ENCODE data around the gene LTA.

LTA gene

DNA sequence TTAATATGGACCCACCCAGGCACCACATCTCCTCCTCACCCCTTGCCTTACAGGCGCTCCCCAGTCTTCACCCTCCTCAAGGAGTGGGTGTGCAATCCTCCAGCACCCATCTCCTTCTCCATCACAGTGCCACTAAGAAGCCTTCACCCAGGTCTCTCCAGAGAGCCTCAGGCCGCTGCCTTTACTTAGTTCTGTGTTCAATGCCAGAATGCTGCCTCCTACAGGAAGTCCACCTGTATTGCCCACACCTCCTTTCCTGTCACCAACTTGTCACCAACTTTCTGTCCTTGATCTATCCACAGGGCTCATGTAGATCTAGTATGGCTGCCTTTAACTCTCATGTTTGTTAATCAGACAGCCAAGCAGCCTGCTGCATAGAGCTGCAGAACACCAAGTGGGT lies 13.4 kb downstream of the LTA start:
- TF ChIP-seq POLR2AphosphoS5 (IDR thresholded peaks at IDR 0.05; ENCODE audit: low read depth, low read length) (no peak), FOXP2 (optimal IDR thresholded peaks at IDR 0.05; ENCODE audit: borderline replicate concordance, extremely low read depth, extremely low read length, insufficient read depth) (no peak), TAF1 (IDR thresholded peaks at IDR 0.05; ENCODE audit: borderline replicate concordance, insufficient read depth, low read length) (no peak)
- TF ChIP-seq, protein P1, sequence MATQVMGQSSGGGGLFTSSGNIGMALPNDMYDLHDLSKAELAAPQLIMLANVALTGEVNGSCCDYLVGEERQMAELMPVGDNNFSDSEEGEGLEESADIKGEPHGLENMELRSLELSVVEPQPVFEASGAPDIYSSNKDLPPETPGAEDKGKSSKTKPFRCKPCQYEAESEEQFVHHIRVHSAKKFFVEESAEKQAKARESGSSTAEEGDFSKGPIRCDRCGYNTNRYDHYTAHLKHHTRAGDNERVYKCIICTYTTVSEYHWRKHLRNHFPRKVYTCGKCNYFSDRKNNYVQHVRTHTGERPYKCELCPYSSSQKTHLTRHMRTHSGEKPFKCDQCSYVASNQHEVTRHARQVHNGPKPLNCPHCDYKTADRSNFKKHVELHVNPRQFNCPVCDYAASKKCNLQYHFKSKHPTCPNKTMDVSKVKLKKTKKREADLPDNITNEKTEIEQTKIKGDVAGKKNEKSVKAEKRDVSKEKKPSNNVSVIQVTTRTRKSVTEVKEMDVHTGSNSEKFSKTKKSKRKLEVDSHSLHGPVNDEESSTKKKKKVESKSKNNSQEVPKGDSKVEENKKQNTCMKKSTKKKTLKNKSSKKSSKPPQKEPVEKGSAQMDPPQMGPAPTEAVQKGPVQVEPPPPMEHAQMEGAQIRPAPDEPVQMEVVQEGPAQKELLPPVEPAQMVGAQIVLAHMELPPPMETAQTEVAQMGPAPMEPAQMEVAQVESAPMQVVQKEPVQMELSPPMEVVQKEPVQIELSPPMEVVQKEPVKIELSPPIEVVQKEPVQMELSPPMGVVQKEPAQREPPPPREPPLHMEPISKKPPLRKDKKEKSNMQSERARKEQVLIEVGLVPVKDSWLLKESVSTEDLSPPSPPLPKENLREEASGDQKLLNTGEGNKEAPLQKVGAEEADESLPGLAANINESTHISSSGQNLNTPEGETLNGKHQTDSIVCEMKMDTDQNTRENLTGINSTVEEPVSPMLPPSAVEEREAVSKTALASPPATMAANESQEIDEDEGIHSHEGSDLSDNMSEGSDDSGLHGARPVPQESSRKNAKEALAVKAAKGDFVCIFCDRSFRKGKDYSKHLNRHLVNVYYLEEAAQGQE (IDR thresholded peaks at IDR 0.05; ENCODE audit: insufficient read depth in 1 of 2, low read depth in 2 of 2, low read length in 2 of 2): no peak

DNA sequence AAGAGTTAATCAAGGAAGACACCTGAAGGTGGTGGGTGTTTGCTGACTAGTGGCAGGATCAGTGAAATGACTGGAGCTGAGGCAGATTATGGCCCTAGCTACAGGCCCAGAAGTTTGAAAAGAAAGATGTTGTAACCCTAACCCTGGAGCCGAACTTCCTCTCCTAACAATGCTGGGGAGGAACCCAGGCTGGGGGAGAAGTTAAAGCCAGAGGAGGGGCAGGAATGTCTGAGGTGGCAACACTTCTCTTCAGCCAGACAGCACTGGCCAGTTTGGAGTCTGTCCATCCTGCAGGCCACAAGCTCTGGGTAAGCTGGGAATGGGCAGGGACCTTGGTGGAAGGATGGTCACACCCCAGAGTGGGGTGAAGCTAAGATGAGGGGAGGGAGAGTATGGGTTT lies 13.9 kb downstream of the LTA start, which contains the start of gene LST1:
Gene LST1 (plus strand): TSS at position 270 of the 400 bp plus-strand sequence. CDS start 1,023 bp downstream, outside the sequence.
- no peak for TF ChIP-seq SIN3A (IDR thresholded peaks at IDR 0.05; ENCODE audit: borderline replicate concordance, insufficient read depth, low read length)
- TF ChIP-seq, protein P1 (IDR thresholded peaks at IDR 0.05; ENCODE audit: insufficient read depth in 1 of 2, low read depth in 2 of 2, low read length in 2 of 2): no peak
- TF ChIP-seq TAF1 (IDR thresholded peaks at IDR 0.05; ENCODE audit: borderline replicate concordance, insufficient read depth, low read length): no peak
- no peak for TF ChIP-seq POLR2AphosphoS5 (IDR thresholded peaks at IDR 0.05; ENCODE audit: low read depth, low read length)
- TF ChIP-seq FOXP2 (optimal IDR thresholded peaks at IDR 0.05; ENCODE audit: borderline replicate concordance, extremely low read depth, extremely low read length, insufficient read depth): no peak

DNA sequence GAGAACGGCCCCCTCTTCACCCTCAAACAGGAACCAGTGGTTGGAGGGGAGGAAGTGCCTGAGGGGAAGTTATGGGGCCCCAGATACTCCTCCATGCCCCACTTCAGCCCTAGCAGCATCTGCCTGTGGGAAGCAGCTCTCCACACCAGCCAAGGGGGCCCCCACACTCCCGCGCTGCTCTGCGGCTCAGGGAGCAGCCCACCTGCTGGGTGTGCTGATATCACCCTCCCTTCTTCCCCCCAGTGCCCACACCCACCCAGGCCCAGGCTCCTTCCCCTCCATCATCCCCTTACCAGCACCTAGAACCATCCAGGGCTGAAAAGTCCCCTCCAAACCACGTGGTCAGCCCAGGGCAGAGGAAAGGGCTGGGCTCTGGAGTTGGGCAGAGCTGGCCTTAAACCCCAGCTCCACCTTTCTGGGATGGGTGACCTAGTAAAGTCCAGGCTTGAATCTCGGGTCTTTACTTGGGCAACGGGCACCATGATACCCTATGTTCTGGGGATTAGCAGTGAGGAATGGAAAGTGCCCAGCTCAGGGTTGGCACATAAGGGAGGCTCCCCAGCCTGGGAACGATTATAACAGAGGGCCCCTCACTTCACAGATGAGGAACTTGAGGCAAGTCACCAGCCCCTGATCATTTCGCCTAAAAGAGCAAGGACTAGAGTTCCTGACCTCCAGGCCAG lies 14.7 kb downstream of the LTA start:
- TF ChIP-seq POLR2AphosphoS5 (IDR thresholded peaks at IDR 0.05; ENCODE audit: low read depth, low read length) (no peak), TAF1 (IDR thresholded peaks at IDR 0.05; ENCODE audit: borderline replicate concordance, insufficient read depth, low read length) (no peak), FOXP2 (optimal IDR thresholded peaks at IDR 0.05; ENCODE audit: borderline replicate concordance, extremely low read depth, extremely low read length, insufficient read depth) (no peak), SIN3A (IDR thresholded peaks at IDR 0.05; ENCODE audit: borderline replicate concordance, insufficient read depth, low read length) (no peak)
- TF ChIP-seq, protein P1 (IDR thresholded peaks at IDR 0.05; ENCODE audit: insufficient read depth in 1 of 2, low read depth in 2 of 2, low read length in 2 of 2): no peak

DNA sequence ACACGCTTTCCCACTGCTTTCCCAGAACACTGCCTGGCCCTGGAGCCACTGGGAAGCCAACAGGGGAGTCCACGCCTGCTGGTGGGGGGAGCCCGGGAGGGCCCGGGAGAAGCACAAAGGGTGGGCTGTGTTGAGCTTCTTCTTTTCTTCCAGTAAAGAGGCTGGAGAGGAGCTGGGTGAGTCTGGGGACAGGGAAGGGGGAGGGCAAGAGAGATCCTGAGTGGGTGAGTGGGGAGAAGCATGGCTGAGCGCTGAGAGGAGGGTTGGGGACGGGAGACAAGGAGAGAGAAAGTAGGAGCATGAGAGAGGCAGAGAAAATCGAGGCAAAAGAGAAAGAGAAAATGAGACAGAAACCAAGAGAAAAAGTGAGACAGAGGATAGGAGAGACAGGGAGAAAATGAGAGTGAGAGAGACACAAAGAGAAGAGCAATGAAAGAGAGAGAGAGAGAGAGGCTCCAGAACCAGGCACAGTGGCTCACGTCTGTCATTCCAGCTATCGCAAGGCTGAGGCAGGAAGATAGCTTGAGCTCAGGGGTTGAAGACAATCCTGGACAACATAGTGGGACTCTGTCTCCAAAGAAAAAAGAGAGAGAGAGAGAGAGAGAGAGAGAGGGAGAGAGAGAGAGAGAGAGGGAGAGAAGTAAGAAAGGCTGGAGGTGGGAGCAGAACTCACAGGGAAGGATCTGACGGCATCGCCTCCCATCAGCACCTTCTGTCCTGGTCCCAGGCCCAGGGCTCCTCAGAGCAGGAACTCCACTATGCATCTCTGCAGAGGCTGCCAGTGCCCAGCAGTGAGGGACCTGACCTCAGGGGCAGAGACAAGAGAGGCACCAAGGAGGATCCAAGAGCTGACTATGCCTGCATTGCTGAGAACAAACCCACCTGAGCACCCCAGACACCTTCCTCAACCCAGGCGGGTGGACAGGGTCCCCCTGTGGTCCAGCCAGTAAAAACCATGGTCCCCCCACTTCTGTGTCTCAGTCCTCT lies 16.0 kb downstream of the LTA start:
- TF ChIP-seq FOXP2 (optimal IDR thresholded peaks at IDR 0.05; ENCODE audit: borderline replicate concordance, extremely low read depth, extremely low read length, insufficient read depth) (no peak), POLR2AphosphoS5 (IDR thresholded peaks at IDR 0.05; ENCODE audit: low read depth, low read length) (no peak), SIN3A (IDR thresholded peaks at IDR 0.05; ENCODE audit: borderline replicate concordance, insufficient read depth, low read length) (no peak), TAF1 (IDR thresholded peaks at IDR 0.05; ENCODE audit: borderline replicate concordance, insufficient read depth, low read length) (no peak)
- TF ChIP-seq, protein P1 (IDR thresholded peaks at IDR 0.05; ENCODE audit: insufficient read depth in 1 of 2, low read depth in 2 of 2, low read length in 2 of 2): no peak
